ENCODE measurements around the gene PHETA1. TPM values are rescaled to one million over a fixed set of nuclear protein-coding genes. Genes with fewer than 3 reads are reported as not detected.

The PHETA1 gene
- total and polyA plus RNA-seq, 2 of the 13 experiments (the other 11 are each of a cell fraction or from before 2014, with no cell fraction given) = 11.3 to 20.8 TPM

- TF ChIP-seq ZBTB40 (IDR thresholded peaks at IDR 0.05) (no peak), ZBTB40 (CRISPR knock-in tag; IDR thresholded peaks at IDR 0.05) (0 out of 2 replicates have a peak, but pooled peaks have one; percentile 22), GATAD2A (CRISPR knock-in tag; IDR thresholded peaks at IDR 0.05) (peak; percentile 22; the same call in 1 of the 2 replicates), POLR2AphosphoS5 (IDR thresholded peaks at IDR 0.05; ENCODE audit: low read depth, low read length) (no peak), ZEB1 (IDR thresholded peaks at IDR 0.05; ENCODE audit: insufficient replicate concordance, low read depth) (no peak), KAT7 (CRISPR knock-in tag; IDR thresholded peaks at IDR 0.05; ENCODE audit: borderline replicate concordance) (no peak), RXRA (CRISPR knock-in tag; IDR thresholded peaks at IDR 0.05) (no peak), BHLHE40 (IDR thresholded peaks at IDR 0.05; ENCODE audit: low read length) (no peak), MEIS2 (CRISPR knock-in tag; IDR thresholded peaks at IDR 0.05) (no peak), ARNT2 (CRISPR knock-in tag; IDR thresholded peaks at IDR 0.05; ENCODE audit: low read depth) (no peak), DMAP1 (CRISPR knock-in tag; IDR thresholded peaks at IDR 0.05) (no peak), ZNF225 (CRISPR knock-in tag; IDR thresholded peaks at IDR 0.05) (no peak), ZFP62 (CRISPR knock-in tag; IDR thresholded peaks at IDR 0.05) (no peak), RARA (CRISPR knock-in tag; IDR thresholded peaks at IDR 0.05) (peak; percentile 73), ZNF7 (CRISPR knock-in tag; IDR thresholded peaks at IDR 0.05) (no peak), TBX2 (CRISPR knock-in tag; IDR thresholded peaks at IDR 0.05; ENCODE audit: borderline replicate concordance) (0 out of 2 replicates have a peak, but pooled peaks have one; percentile 33), ZNF142 (CRISPR knock-in tag; IDR thresholded peaks at IDR 0.05) (no peak), ZNF234 (CRISPR knock-in tag; conservative IDR thresholded peaks at IDR 0.05) (no peak)
Measured at GRCh38 chr12:111361073-111361716, 7.7 kb downstream of the PHETA1 start (continued).
